ENCODE data around the gene COL18A1. TPM values are rescaled to one million over a fixed set of nuclear protein-coding genes. Genes with fewer than 3 reads are reported as not detected.
"Not testable (repeated sequence)": the region's sequence is repeated elsewhere in the genome, so short reads cannot be mapped to it uniquely, and the experiment has no call there.

COL18A1 gene
- total and polyA plus RNA-seq, 5 donors from 2014 or later, result 0.29 to 2.7 (median 1.3) TPM

GRCh38 chr21:45528028-45528705 lies 123.2 kb downstream of the COL18A1 start:
- no peak overlapping the region for H3K4me3 ChIP-seq (ENCODE audit: low read depth, low read length)
- no peak overlapping the region for H3K27ac ChIP-seq (ENCODE audit: insufficient read depth, low read length, poor library complexity, severe bottlenecking)
- H3K27ac Mint-ChIP-seq, result no peak overlapping the region
- H3K27me3 Mint-ChIP-seq, result no peaks in the 10 kb centered on the region
- peaks cover 7% of the 10 kb centered on the region for H3K36me3 ChIP-seq (ENCODE audit: control insufficient read depth, insufficient read depth, low read length)
- peaks cover 0 to 16% (median 6%) of the 10 kb centered on the region in 4 donors for H3K4me1 Mint-ChIP-seq
- no peak for DNase-seq
- H3K9me3 ChIP-seq (ENCODE audit: control insufficient read depth in 2 of 2, low read length in 2 of 2), result no peaks in the 10 kb centered on the region
- H3K4me1 ChIP-seq (ENCODE audit: control insufficient read depth, insufficient read depth, low read length, poor library complexity, severe bottlenecking), result peaks cover 8% of the 10 kb centered on the region
- no peaks in the 10 kb centered on the region for H3K27me3 ChIP-seq (ENCODE audit: control insufficient read depth, insufficient read depth, low read length)
- ATAC-seq (ENCODE audit: low read depth in 2 of 2), result no peak
- peaks cover 6% of the 10 kb centered on the region for H3K36me3 Mint-ChIP-seq
- H3K9me3 Mint-ChIP-seq, result no peaks in the 10 kb centered on the region
- no peak overlapping the region for H3K4me3 Mint-ChIP-seq

- no peak for DNase-seq
- Mint-ChIP-seq H3K4me3 (no peak overlapping the region), H3K27ac (no peak overlapping the region), H3K9me3 (no peaks in the 10 kb centered on the region), H3K36me3 (peaks cover 4% of the 10 kb centered on the region), H3K27me3 (no peaks in the 10 kb centered on the region), H3K4me1 (peaks cover 0 to 19% (median 6%) of the 10 kb centered on the region in 4 donors)
- Histone ChIP-seq H3K27me3 (ENCODE audit: control insufficient read depth, insufficient read depth, low read length) (no peaks in the 10 kb centered on the region), H3K9me3 (ENCODE audit: control insufficient read depth in 2 of 2, low read length in 2 of 2) (no peaks in the 10 kb centered on the region), H3K4me1 (ENCODE audit: control insufficient read depth, insufficient read depth, low read length, poor library complexity, severe bottlenecking) (peaks cover 12% of the 10 kb centered on the region), H3K36me3 (ENCODE audit: control insufficient read depth, insufficient read depth, low read length) (peaks cover 7% of the 10 kb centered on the region), H3K27ac (ENCODE audit: insufficient read depth, low read length, poor library complexity, severe bottlenecking) (no peak overlapping the region), H3K4me3 (ENCODE audit: low read depth, low read length) (no peak overlapping the region)
- no peak for ATAC-seq (ENCODE audit: low read depth in 2 of 2)
Observed at GRCh38 chr21:45528981-45529784, 124.2 kb downstream of the COL18A1 start.

DNA sequence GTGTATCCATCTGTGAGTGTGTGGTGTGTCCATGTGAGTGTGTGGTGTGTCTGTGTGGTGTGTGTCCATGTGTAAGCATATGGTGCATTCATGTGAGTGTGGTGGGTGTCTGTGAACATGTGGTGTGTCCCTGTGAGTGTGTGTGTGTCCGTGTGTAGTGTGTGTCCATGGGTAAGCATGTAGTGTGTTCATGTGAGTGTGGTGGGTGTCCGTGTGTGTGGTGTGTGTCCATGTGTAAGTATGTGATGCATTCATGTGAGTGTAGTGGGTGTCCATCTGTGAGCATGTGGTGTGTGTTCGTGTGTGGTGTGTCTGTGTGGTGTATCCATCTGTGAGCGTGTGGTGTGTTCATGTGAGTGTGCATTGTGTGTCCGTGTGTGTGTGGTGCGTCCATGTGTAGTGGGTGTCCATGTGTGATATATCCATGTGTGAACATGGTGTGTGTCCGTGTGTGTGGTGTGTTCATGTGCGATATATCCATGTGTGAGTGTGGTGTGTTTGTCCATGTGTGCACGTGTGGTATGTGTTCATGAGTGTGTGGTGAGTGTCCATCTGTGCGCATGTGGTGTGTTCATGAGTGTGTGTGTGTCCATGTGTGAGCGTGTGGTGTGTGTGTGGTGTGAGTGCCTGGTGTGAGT lies 124.9 kb downstream of the COL18A1 start:
- Mint-ChIP-seq H3K4me3 (no peak overlapping the region), H3K4me1 (peaks cover 0 to 19% (median 6%) of the 10 kb centered on the region in 4 donors), H3K9me3 (no peaks in the 10 kb centered on the region), H3K36me3 (peaks cover 4% of the 10 kb centered on the region), H3K27me3 (no peaks in the 10 kb centered on the region), H3K27ac (no peak overlapping the region)
- H3K36me3 ChIP-seq (ENCODE audit: control insufficient read depth, insufficient read depth, low read length), result peaks cover 7% of the 10 kb centered on the region
- peaks cover 12% of the 10 kb centered on the region for H3K4me1 ChIP-seq (ENCODE audit: control insufficient read depth, insufficient read depth, low read length, poor library complexity, severe bottlenecking)
- H3K27ac ChIP-seq (ENCODE audit: insufficient read depth, low read length, poor library complexity, severe bottlenecking), result no peak overlapping the region
- no peaks in the 10 kb centered on the region for H3K27me3 ChIP-seq (ENCODE audit: control insufficient read depth, insufficient read depth, low read length)
- no peak overlapping the region for H3K4me3 ChIP-seq (ENCODE audit: low read depth, low read length)
- DNase-seq (no peak), ATAC-seq (ENCODE audit: low read depth in 2 of 2) (no peak)
- H3K9me3 ChIP-seq (ENCODE audit: control insufficient read depth in 2 of 2, low read length in 2 of 2), result no peaks in the 10 kb centered on the region

- Histone ChIP-seq H3K4me1 (ENCODE audit: control insufficient read depth, insufficient read depth, low read length, poor library complexity, severe bottlenecking) (peaks cover 12% of the 10 kb centered on the region), H3K27me3 (ENCODE audit: control insufficient read depth, insufficient read depth, low read length) (no peaks in the 10 kb centered on the region), H3K4me3 (ENCODE audit: low read depth, low read length) (no peak overlapping the region), H3K36me3 (ENCODE audit: control insufficient read depth, insufficient read depth, low read length) (peaks cover 7% of the 10 kb centered on the region), H3K9me3 (ENCODE audit: control insufficient read depth in 2 of 2, low read length in 2 of 2) (no peaks in the 10 kb centered on the region), H3K27ac (ENCODE audit: insufficient read depth, low read length, poor library complexity, severe bottlenecking) (no peak overlapping the region)
- no peak overlapping the region for H3K27ac Mint-ChIP-seq
- no peak overlapping the region for H3K4me3 Mint-ChIP-seq
- no peaks in the 10 kb centered on the region for H3K9me3 Mint-ChIP-seq
- H3K36me3 Mint-ChIP-seq, result peaks cover 4% of the 10 kb centered on the region
- DNase-seq (no peak), ATAC-seq (ENCODE audit: low read depth in 2 of 2) (no peak)
- no peaks in the 10 kb centered on the region for H3K27me3 Mint-ChIP-seq
- peaks cover 0 to 22% (median 6%) of the 10 kb centered on the region in 4 donors for H3K4me1 Mint-ChIP-seq
Observed at GRCh38 chr21:45530423-45531113, 125.6 kb downstream of the COL18A1 start.

DNA sequence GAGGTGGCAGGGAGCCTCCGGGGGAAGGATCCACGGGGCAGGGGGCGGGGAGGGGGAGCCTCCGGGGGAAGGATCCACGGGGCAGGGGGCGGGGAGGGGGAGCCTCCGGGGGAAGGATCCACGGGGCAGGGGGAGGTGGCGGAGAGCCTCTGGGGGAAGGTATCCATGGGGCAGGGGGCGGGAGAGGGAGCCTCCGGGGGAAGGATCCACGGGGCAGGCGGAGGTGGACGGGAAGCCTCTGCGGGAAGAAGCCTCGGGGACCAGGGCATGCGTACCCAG lies 126.1 kb downstream of the COL18A1 start:
- not testable (repeated sequence) for H3K36me3 ChIP-seq (ENCODE audit: control insufficient read depth, insufficient read depth, low read length); ATAC-seq (ENCODE audit: low read depth in 2 of 2); H3K9me3 Mint-ChIP-seq; H3K27me3 ChIP-seq (ENCODE audit: control insufficient read depth, insufficient read depth, low read length); H3K4me3 ChIP-seq (ENCODE audit: low read depth, low read length); H3K36me3 Mint-ChIP-seq; H3K4me3 Mint-ChIP-seq; H3K27ac ChIP-seq (ENCODE audit: insufficient read depth, low read length, poor library complexity, severe bottlenecking); DNase-seq; H3K9me3 ChIP-seq (ENCODE audit: control insufficient read depth in 2 of 2, low read length in 2 of 2); H3K27ac Mint-ChIP-seq; H3K27me3 Mint-ChIP-seq
- H3K4me1 ChIP-seq (ENCODE audit: control insufficient read depth, insufficient read depth, low read length, poor library complexity, severe bottlenecking), result peaks cover 12% of the 10 kb centered on the region
- H3K4me1 Mint-ChIP-seq, result peaks cover 0 to 24% (median 6%) of the 10 kb centered on the region in 4 donors

DNA sequence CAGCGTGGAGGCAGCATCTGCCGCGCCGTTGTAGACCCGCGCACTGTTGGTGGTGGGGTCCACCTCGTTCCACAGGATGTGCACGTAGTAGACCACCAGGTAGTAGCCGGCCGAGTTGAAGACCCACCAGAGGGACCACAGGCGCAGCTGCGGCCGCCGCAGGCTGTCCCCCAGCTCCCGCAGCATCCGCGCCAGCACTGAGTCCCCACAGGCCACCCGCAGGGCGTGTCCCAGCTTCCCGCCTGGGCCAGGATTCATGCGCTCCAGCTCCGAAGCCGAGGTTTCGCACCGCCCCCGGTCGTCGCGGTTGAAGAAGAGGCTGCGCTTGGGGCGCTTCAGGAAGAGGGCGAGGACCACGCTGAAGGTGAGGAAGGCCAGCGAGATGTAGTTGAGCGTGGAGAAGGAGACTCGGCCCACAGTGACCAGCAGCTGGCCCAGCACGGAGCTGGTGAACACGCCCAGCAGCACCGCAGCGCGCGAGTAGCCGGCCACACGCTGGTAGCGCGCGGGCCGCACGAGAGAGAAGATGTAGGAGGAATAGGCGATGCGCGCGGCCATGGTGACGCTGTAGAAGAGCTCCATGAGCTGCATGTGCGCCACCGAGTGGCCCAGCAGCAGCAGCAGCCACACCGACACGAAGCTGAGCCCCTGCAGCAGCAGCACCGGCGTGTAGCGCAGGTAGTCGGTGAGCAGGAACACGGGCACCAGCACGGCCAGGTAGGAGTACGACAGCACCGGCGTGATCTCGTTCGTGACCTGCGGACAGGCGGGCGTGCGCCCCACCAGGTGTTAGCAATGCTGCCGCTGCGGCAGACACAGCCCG lies 126.6 kb downstream of the COL18A1 start:
- peaks cover 12% of the 10 kb centered on the region for H3K4me1 ChIP-seq (ENCODE audit: control insufficient read depth, insufficient read depth, low read length, poor library complexity, severe bottlenecking)
- H3K4me3 ChIP-seq (ENCODE audit: low read depth, low read length), result no peak overlapping the region
- DNase-seq (no peak), ATAC-seq (ENCODE audit: low read depth in 2 of 2) (no peak)
- H3K36me3 Mint-ChIP-seq, result peaks cover 4% of the 10 kb centered on the region
- no peak overlapping the region for H3K4me3 Mint-ChIP-seq
- peaks cover 0 to 2% (median 0%) of the 10 kb centered on the region in 7 donors for H3K9me3 Mint-ChIP-seq
- peaks cover 0 to 26% (median 6%) of the 10 kb centered on the region in 4 donors for H3K4me1 Mint-ChIP-seq
- H3K27ac Mint-ChIP-seq, result peak overlapping the region in 2 of 3 donors; percentile 86 to 96
- H3K27ac ChIP-seq (ENCODE audit: insufficient read depth, low read length, poor library complexity, severe bottlenecking), result no peak overlapping the region
- H3K27me3 ChIP-seq (ENCODE audit: control insufficient read depth, insufficient read depth, low read length), result no peaks in the 10 kb centered on the region
- peaks cover 7% of the 10 kb centered on the region for H3K36me3 ChIP-seq (ENCODE audit: control insufficient read depth, insufficient read depth, low read length)
- H3K9me3 ChIP-seq (ENCODE audit: control insufficient read depth in 2 of 2, low read length in 2 of 2), result no peaks in the 10 kb centered on the region
- no peaks in the 10 kb centered on the region for H3K27me3 Mint-ChIP-seq

DNA sequence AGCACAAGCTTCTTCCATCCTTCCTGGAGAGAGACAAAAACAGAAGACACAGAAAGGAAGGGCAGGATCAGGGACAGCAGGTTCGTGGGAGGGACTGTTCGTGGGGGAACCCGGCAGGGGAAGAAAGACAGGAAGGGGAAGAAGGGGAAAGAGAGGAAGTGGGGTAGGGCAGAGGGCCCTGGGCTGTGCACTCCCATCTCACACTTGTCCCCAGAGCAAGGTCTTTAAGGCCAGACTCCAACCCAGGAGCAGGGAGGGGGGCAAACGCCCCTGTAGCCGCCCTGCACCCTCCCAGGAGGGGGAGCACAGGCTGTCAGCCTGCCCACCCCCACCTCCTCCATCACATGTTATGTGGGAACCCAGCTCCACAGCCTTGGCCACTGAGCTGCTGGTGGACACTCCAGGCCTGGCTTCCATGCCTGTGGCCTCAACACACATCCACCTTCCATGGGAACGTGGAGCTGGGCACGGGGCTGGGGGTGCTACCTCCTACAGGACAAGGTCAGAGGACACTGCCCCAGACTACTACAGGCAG lies 127.9 kb downstream of the COL18A1 start:
- Histone ChIP-seq H3K4me1 (ENCODE audit: control insufficient read depth, insufficient read depth, low read length, poor library complexity, severe bottlenecking) (peaks cover 12% of the 10 kb centered on the region), H3K36me3 (ENCODE audit: control insufficient read depth, insufficient read depth, low read length) (peaks cover 7% of the 10 kb centered on the region), H3K27me3 (ENCODE audit: control insufficient read depth, insufficient read depth, low read length) (no peaks in the 10 kb centered on the region), H3K4me3 (ENCODE audit: low read depth, low read length) (no peak overlapping the region), H3K9me3 (ENCODE audit: control insufficient read depth in 2 of 2, low read length in 2 of 2) (no peaks in the 10 kb centered on the region), H3K27ac (ENCODE audit: insufficient read depth, low read length, poor library complexity, severe bottlenecking) (no peak overlapping the region)
- H3K4me3 Mint-ChIP-seq, result peak overlapping the region in 3 of 4 donors; percentile 42 to 78 (median 77)
- H3K27ac Mint-ChIP-seq, result peak overlapping the region; percentile 57 to 96 (median 86)
- no peaks in the 10 kb centered on the region for H3K27me3 Mint-ChIP-seq
- DNase-seq, result no peak
- no peaks in the 10 kb centered on the region for H3K36me3 Mint-ChIP-seq
- peaks cover 0 to 2% (median 0%) of the 10 kb centered on the region in 7 donors for H3K9me3 Mint-ChIP-seq
- peaks cover 0 to 26% (median 5%) of the 10 kb centered on the region in 4 donors for H3K4me1 Mint-ChIP-seq
- ATAC-seq (ENCODE audit: low read depth in 2 of 2), result peak in 1 of 2 donors; percentile 36
